Endothelial cell of hepatic sinusoid (primary cell): ENCODE measurements around the gene ZNF780B.

ENCODE experiments used
- in situ Hi-C: cut with HindIII; loops from 2 replicates; pipeline ENCODE4 v1.10.0; 2017; ENCODE audit warnings: low sequenced_read_pairs

Gene ZNF780B

GRCh38 chr19:40055832-40056504 lies at the start of gene ZNF780B:
TSS of gene ZNF780B (minus strand) at chr19:40056231. CDS start at chr19:40050332, 5,899 bp downstream.
- in situ Hi-C loops = loop anchor here (5.0 to 25.0 kb wide), 3 partner anchors 36 to 119 kb away; partner anchors contain the start of genes FCGBP and ZNF780A

GRCh38 chr19:40104754-40105153 lies 48.7 kb upstream of the ZNF780B start:
- in situ Hi-C loops = no loop called here

- in situ Hi-C loops = no loop called here
These were observed 47.6 kb upstream of the ZNF780B start for GRCh38 chr19:40103600-40103999.

- in situ Hi-C loops = no loop called here
These were observed 45.8 kb upstream of the ZNF780B start for GRCh38 chr19:40101813-40102212.

- in situ Hi-C loops = loop anchor here (5.0 kb wide), 3 partner anchors 36 to 91 kb away; partner anchors contain the start of gene ZNF780B
These were observed 37.4 kb upstream of the ZNF780B start for GRCh38 chr19:40093416-40093815.

GRCh38 chr19:40091205-40092129 lies 35.4 kb upstream of the ZNF780B start:
- in situ Hi-C loops = loop anchor here (5.0 kb wide), 3 partner anchors 34 to 89 kb away; partner anchors contain the start of gene ZNF780B

- in situ Hi-C loops = loop anchor here (5.0 kb wide), 3 partner anchors 33 to 88 kb away; partner anchors contain the start of gene ZNF780B
These were observed 34.5 kb upstream of the ZNF780B start, which contains the start of gene ZNF780A for GRCh38 chr19:40090241-40091204. TSS of gene ZNF780A (minus strand) at chr19:40090943. CDS start at chr19:40084753, 6,190 bp downstream.

GRCh38 chr19:40089462-40089861 lies 33.4 kb upstream of the ZNF780B start:
- in situ Hi-C loops = no loop called here

GRCh38 chr19:40088299-40089047 lies 32.4 kb upstream of the ZNF780B start:
- in situ Hi-C loops = no loop called here

GRCh38 chr19:40084948-40085347 lies 28.9 kb upstream of the ZNF780B start:
- in situ Hi-C loops = no loop called here

- in situ Hi-C loops = no loop called here
These were observed 25.4 kb upstream of the ZNF780B start for GRCh38 chr19:40081411-40081810.

- in situ Hi-C loops = no loop called here
These were observed 24.3 kb upstream of the ZNF780B start for GRCh38 chr19:40080289-40080688.

- in situ Hi-C loops = no loop called here
These were observed 22.3 kb upstream of the ZNF780B start for GRCh38 chr19:40078377-40078776.

- in situ Hi-C loops = loop anchor here (25.0 kb wide), 1 partner anchor 133 kb away; the partner anchor contains the start of gene FCGBP
These were observed 14.0 kb upstream of the ZNF780B start for GRCh38 chr19:40070058-40070457.

GRCh38 chr19:40059624-40060023 lies 3.6 kb upstream of the ZNF780B start:
- in situ Hi-C loops = loop anchor here (5.0 to 25.0 kb wide), 3 partner anchors 33 to 122 kb away; partner anchors contain the start of genes FCGBP and ZNF780A

GRCh38 chr19:40057166-40057565 lies 1.1 kb upstream of the ZNF780B start:
- in situ Hi-C loops = loop anchor here (5.0 to 25.0 kb wide), 3 partner anchors 35 to 120 kb away; partner anchors contain the start of genes FCGBP and ZNF780A

GRCh38 chr19:40056505-40056904 lies 474 bp upstream of the ZNF780B start:
- in situ Hi-C loops = loop anchor here (5.0 to 25.0 kb wide), 3 partner anchors 36 to 119 kb away; partner anchors contain the start of genes FCGBP and ZNF780A

GRCh38 chr19:40055049-40055448 lies 982 bp downstream of the ZNF780B start:
- in situ Hi-C loops = loop anchor here (5.0 to 25.0 kb wide), 3 partner anchors 37 to 118 kb away; partner anchors contain the start of genes FCGBP and ZNF780A

- in situ Hi-C loops = loop anchor here (5.0 to 25.0 kb wide), 3 partner anchors 37 to 117 kb away; partner anchors contain the start of genes FCGBP and ZNF780A
These were observed 1.4 kb downstream of the ZNF780B start for GRCh38 chr19:40054632-40055031.
